Glomerular endothelial cell (primary cell): ENCODE data around the gene SEPTIN5. TPM values are rescaled to one million over a fixed set of nuclear protein-coding genes. Genes with fewer than 3 reads are reported as not detected.

ENCODE experiments used
- DNase-seq: peaks from one replicate; pipeline ENCODE4 v3.0.0-alpha.2; 2011; ENCODE audit warnings: low read depth, low spot score; ENCODE audit errors: extremely low read depth
- total RNA-seq: library from RNA; depleted of rRNA; stranded (reverse); fragments of >200 nt; gene quantifications from 2 replicates; pipeline ENCODE4 v1.2.3, GENCODE V29; 2015

Gene SEPTIN5
- total RNA-seq, 1 donor from 2014 or later: 18.9 TPM

DNA sequence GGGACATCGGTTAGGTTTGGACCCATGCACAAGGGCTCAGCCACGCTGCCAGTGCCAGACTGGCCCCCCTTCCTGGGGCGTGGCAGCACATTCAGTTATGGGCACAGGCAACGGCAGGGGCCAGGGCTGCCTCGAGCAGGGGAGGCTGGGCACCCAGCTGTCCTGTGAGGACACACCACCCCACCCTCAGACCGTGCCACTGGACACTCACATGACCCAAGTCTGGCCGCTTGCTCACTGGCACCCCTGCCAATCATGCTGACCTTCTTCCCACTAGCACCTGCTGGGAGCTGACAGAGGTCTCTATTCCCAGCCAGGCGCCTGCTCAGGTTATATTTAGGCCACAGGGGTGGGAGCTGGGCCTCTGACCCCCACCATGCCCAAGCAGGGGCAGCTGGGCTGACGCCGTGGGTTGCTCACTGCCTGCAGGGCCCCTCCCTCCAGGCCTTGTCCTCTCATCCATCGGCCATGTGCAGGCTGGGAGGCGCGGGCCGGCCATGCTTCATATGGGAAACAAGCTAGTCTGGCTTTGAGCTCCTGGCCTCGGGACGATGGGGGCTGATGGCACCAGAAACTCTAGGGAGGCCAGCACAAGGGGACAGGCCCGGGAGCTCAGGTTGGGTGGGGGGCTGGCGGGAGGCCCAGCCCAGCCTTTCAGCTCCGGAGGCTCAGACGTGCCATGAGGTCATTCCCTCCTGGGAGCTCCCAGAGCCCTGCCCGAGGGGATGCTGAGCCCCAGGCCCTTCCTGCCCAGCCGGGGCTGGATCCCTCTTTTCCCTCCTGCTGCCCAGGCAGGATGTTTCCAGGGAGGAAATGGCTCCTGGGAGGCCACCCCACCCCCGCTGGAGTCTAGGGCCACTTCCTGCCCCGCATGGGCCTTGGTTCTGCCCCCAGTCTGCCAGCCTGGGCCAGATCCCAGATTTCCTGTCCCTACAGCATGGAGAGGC, 31.1 kb downstream of the SEPTIN5 start:
- no peak for DNase-seq

DNA sequence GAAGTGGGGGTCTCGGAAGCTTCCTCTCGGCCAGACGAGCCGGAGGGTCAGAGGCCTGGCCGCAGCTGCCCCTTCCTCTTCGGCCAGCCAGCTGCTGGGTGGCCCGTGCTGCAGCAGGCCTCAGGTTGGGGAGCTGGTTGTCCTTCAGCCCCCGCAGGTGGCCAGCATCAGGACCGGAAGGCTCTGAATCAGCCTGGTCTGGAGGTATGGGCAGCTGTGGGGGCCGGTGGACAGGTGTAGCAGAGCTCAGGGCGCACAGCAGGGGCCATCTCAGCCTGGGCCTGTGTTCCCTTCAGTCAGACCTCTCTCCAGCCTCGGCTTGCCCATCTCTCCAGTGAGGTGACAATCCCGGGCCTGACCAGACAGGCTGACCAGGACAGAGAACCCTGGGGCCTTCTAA, 32.4 kb downstream of the SEPTIN5 start:
- DNase-seq: no peak

DNA sequence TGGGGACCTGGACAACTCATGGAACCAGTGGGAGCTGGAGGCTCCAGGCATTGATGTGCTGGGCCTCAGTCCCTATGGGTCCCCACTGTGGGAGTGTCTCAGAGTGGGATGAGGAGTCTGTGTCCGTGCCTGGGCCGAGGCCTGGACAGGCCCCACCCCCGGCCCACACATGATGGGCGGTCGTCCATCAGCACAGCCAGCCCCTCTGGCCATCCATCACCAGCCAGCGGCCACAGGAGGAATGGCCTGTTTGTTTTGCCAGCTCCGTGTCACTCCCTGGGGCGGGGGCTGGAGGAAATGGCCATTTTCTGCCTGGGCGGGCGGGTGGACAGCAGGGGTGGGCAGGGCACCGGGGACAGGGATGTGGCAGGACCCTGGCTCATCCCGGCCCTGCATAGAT, 33.2 kb downstream of the SEPTIN5 start:
- DNase-seq: no peak

DNA sequence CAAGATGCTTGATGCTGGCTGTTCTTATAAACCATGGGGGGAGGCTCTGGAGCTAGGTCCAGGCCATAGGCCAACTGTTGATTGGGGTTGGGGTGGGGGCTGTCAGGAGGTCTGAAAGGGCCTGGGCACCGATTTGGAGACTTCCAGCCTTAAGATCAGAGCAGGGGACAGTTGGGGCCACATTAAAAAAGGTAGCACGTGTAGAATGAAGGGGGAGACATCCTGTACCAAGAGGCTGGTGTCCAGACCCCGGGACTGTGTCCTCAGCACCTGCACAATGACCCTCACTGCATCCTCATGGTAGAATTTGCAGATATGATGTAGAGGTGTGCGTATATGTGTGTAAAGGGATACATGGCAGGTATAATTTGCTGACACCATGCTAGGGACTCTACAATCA, 33.8 kb downstream of the SEPTIN5 start:
- no peak for DNase-seq

DNA sequence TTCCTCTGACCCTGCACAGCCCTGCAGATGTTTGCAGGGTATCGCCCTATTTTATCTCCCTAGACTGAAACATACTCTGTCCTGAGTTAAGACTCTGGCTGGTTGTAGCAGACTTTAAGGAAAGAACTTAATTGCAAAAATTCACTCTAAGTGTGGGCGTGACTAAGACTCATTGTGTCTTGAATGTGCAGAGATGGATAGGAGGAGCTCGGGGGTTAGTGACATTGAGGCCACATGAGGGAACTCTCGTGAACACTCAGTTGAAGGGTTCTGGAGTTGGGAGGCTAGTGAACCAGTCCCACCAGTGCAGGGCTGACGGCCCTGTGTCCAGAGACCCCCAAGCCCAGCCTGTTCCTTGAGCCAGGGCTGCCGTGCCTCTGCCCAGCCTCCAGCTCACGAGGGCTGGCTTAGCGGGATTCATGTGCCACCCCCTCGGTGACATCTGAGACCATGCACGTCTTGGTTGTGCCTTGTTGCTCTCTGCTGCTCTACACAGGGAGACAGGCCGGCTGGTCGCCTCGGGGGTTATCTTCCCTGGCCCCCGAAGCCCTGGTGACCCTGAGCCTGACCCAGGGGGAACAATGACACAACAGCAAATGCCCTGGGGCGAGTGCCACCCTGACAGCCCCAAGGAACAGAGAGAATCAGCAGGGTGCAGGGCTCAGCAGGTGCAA, 34.8 kb downstream of the SEPTIN5 start:
- no peak for DNase-seq

DNA sequence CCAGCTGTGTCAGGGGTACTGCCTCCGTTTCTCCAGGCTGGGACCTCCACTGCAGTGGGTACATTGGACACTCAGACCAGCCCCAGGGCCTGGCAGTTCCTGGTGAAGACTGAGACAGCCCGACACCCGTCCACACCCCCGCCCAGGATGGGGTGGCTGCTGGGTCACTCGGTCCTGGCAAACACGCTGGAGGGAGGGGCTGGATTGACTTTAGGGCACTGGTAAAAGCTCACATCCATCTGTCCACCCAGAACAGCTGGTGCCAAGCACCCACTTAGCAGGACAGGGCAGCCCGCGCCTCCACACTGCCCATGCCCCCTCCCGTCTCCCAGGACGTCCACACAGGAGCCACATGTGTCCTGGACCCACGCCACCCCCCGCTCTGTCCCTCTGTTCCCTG, 35.6 kb downstream of the SEPTIN5 start:
- DNase-seq: no peak

DNA sequence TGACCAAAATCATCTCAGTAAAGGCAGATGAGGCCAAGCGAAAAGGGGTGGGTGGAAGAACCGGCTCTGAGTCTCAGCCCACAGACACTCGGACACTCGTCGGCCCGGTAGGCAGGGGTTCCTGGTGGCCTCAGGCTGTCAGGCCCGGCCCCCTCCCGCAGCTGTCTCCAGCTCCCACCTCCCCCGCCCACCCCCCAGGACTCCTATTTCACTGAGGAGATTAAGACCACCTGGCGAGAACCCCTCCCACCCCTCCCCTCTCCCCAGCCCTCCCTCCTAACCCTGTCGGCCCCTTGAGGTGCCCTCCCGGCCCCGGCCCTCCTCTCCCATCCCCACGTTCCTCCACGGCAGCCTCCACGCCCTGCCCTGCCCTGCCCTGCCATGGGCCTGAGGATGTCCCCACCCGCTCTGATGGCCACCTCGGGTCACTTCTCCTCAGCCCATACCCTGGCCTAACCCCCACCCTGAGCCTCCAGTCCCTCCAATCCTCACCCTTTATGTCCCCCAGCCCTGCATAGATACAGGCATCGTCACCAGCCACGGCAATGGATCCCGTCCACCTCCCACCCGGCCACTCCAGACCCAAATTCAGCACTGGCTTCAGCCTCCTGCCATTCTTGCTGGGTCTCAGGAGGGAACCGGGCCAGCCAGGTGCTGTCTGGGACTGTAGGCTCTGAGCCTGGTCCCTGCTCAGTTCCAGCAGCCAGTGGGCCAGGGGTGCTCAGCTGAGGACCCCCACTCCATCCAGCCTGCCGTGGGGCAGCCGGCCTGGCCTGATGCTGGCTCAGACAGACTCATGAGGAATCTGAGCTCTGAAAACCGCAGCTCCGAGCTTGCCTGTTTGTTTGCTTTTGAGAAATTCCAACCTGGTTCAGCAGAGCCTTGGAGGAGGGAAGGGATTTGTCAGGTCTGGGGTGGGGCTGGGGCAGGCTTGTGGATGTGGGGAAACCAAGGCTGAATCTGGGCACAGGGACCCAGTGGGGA, 36.5 kb downstream of the SEPTIN5 start:
- DNase-seq: no peak

DNA sequence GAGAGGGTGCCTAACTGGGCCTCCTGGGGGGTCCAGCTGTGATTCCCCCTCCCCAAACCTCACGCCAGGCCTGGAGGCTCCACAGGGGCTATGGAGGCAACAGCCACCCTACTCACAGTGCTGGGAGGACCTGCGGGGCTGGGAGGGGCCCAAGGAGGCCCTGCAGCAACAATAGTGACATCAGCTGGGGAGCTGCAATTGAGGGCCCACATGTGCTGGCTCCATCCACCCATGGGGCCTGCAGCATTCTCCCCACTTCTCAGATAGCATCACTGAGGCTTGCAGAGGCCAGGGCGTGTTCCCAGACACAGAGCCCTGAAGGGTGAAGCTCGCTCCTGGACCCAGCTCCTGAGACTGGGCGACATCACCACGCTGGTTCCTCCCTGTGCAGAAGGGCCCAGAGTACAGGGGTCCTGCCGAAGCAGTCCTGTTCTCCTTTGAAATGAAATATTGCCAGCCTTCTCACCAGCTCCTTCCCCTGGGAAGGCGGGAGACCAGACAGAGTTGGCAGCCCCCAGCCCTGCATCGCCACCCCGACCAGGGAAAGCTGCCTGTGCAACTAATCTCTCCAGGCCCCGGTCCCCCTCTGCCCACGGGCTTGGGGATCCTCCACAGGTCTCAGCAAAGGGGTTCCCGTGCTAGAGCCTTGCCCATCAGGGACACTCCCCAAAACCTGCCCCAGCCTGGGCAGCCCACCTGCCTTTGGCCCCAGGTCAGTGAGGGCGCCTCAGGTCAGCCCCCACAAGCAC, 37.4 kb downstream of the SEPTIN5 start:
- DNase-seq: no peak

DNA sequence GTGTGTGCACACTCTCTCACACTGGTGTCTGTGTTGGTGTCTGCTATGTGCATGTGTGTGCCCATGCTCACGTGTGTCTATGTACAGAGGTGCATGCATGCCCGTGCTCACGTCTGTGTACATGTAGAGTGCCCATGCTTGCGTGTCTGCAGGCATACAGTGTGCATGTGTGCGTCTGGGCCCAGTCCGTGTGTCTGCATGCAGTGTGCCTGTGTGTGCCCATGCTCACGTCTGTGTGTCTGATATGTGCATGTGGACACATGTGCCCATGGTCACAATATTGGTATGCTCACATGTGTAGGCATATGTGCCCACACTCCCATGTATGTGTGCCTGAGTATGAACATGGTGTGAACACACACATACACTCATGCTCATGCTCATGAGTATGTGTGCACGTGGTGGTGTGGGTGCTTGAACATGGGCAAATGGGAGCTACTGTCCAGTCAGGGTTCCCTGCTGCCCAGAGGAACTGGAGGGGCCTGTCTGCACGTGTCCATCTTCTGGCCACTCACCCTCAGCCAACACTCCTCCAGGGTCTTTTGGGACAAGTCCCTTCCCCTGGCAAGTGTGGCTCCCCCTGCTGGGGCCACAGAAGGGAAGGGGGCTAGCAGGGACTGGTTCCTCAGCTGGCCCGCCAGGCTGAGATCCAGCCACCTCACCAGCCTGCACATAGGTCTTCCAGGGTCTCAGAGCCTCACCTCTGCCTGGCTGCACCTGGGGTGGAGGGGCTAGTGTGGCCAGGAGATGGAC, 39.0 kb downstream of the SEPTIN5 start:
- no peak for DNase-seq

DNA sequence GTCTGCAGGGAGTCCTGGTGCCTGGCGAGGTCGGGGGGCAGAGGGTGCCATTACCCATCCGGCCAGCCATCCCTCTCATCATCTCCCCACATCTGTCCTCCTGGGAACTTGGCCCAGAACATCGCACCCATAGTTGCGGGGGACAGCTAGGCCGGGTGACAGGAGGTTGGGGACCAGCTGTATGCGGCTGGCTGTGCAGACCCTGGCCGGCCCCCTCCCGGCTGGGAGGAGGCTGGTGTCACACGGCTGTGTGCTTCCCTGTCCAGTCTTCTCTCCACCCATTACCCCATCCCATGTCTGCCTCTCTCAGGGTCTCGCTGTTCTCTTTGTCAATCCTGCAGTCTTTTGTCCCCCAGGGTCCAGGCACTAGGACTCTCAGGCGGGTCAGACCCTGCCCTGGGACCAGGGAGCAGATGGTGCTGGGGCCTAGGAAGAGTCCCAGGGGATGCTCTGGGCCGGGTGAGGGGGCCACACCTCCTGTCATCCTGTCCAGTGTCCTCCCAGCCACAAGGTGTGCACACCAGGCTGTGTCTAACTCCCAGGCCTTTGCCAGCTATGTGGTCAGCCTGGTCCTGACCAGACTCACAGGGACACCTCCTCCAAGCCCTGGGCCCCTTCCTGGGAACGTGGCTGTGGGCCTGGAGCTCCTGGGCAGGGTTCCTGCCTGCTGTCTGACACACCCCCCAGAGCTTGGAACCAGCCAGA, 39.8 kb downstream of the SEPTIN5 start:
- no peak for DNase-seq

DNA sequence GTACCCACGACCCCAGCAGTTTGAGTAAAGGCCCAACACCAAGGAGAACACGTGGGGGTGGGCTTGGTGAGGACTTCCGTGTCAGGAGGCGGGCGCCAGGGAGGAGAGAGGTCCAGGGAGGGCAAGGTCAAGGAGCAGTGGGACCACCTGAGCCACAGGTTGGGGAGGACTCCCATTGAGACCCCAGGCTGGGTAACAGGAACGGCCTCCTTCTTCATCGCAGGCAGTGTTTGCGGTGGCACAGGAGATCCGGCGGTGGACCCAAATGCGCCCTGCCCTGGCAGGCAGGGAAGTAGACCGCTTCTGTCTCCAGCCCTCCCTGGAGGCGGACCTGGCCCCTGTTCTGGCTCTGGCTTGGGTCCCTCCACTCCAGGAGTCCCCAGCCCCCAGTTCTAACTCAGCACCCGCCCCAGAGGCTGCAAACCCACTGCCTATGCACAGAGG, 40.4 kb downstream of the SEPTIN5 start:
- no peak for DNase-seq

DNA sequence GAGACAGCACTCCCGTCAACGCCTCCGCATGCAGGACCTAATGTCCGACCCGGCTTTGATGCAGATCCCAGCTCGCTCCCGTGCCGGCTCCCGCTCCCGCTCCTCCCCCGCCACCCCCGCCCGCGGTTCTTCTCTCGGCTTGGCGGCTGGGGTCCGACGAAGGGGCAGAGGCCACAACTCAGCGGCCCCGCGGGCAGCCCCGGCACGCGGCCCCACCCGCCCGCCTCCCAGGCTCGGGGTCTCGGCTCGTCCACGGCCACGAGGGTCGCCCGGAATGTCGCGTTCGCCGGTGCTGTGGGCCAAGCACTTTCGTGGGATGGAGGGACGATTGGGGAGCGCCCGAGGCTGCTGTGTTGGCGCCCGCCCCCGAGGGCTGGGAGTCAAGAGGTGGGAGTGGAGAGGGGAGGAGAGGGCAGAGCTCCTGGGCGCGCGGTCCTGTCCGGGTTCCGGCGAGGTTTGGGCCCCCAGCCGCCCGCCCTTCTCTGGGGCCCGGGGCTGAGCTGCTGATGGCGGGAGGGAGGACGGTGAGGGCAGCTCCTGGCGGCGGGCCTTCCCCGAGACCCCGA, 40.9 kb downstream of the SEPTIN5 start:
- DNase-seq: no peak

DNA sequence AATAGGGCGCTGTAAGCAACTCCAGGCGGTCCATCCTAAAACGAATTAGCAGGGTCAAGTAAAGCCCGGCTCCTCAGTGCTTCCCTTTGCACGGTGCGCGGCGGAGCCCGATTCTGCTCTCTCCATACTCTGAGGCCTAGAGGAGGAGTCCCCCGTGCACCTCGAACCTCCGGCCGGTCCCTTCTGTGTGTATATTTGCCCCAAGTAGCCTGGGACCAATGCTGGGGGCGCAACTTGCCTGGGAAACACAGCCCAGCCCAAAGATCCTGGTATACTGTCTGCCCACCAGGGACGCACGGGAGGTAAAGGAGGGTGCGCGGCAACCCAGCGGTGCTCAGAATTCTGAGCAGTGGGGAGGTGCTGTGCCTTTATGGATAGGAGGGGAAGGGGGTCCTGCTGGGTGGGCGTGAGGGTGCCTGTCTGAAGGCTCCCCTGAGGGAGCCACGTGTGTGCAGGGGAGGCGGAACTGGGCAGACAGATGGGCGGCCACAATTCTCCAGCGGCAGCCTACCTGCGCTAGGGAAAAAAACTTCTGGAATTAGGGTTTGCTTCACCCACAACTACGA, 41.5 kb downstream of the SEPTIN5 start:
- DNase-seq: no peak

DNA sequence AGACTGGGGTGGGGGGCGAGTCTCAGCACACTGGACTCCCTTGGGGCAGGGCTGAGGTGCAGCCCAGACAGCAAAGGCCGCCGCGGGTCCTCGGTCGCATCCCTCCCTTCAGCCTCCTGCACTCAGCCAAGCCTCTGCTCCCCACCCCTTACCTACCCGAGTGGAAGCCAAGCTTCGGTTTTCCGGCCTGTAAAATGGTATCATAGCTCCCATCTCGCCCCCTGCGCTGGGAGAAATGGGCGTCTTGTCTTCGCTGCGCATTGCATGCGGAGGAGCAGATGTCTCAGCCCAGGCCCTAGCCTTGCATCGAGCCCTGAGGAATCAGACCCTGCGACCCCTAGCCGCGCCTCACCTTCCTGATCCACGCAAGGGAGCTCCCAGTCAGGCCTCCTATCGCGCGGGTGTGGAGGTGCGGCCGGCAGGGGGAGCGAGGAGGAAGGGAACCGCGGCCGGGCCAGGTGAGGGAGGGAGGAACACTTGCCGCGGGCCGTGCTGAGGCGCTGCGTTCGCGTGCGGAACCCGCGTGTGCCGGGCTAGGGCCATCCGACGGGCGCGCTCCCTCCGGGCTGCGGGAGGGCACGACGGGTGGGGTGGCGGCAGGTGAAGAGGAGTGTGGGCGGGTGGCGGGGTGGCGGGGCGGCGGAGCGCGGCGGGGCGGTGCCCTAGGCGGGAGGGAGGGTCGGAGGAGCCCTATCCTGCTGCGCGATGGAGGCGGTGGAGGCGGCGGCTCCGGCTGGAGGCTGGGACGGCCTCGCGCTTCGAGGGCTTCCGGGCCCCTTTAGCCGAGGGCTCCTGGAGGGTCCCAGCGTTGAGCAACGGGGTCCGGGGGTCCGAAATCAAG, 42.2 kb downstream of the SEPTIN5 start:
- DNase-seq: no peak

DNA sequence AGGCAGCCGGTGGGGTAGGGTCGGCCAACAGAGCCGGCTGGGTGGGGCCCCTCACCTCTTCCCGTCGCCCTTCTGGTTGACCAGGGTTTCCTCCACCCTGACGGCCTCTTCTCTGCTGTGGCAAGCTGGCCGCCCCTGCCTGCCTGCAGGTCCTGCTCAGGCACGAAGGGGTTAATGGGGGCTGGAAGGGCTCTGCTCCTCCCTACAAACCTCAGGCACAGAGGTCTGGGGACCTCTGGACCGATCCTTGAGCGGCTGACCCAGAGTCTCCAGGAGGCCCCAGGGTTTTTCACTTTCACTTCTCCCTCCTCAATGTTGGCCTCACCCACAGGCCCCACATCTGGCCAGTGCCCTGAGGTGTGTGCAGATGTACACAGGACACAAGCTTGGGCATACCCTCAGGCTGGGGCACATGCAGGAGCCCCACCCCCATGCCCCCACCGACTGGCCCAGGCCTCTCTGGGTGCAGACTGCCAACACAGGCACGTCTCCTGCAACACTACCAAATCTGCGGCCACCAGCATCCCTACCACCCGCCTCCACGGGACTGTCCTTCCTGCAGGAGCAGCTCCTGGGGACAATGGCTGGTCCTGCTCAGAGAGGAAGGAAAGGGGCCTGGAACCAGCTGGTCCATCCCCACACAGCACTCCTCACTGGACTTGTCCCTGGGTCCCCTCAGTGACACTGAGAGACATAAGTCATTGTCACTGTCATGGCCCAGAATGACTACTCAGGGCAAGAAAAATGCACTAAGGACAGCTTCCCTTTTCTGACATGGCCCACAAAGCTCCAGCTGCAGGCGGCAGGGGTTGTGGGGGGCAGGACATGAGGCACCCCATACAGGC, 43.1 kb downstream of the SEPTIN5 start:
- DNase-seq: no peak
